ENCODE data around the gene ADORA1.

ADORA1 gene

GRCh38 chr1:203131548-203132200 is 4.1 kb downstream of the ADORA1 start:
- no peak overlapping the region for H3K4me3 ChIP-seq (ENCODE audit: low read depth, low read length)
- no peak for TF ChIP-seq CTCF (IDR thresholded peaks at IDR 0.05; ENCODE audit: control insufficient read depth, extremely low read depth, insufficient read depth)
- no peak for DNase-seq (ENCODE audit: low read depth)

GRCh38 chr1:203133970-203134725 is 6.6 kb downstream of the ADORA1 start:
- no peak for DNase-seq (ENCODE audit: low read depth)
- TF ChIP-seq CTCF (IDR thresholded peaks at IDR 0.05; ENCODE audit: control insufficient read depth, extremely low read depth, insufficient read depth) = no peak
- no peak overlapping the region for H3K4me3 ChIP-seq (ENCODE audit: low read depth, low read length)

GRCh38 chr1:203135636-203136305 is 8.2 kb downstream of the ADORA1 start:
- DNase-seq (ENCODE audit: low read depth) = no peak
- no peak for TF ChIP-seq CTCF (IDR thresholded peaks at IDR 0.05; ENCODE audit: control insufficient read depth, extremely low read depth, insufficient read depth)
- no peak overlapping the region for H3K4me3 ChIP-seq (ENCODE audit: low read depth, low read length)

- no peak overlapping the region for H3K4me3 ChIP-seq (ENCODE audit: low read depth, low read length)
- TF ChIP-seq CTCF (IDR thresholded peaks at IDR 0.05; ENCODE audit: control insufficient read depth, extremely low read depth, insufficient read depth) = no peak
- DNase-seq (ENCODE audit: low read depth) = no peak
These were observed 9.0 kb downstream of the ADORA1 start for GRCh38 chr1:203136409-203137042.

- H3K4me3 ChIP-seq (ENCODE audit: low read depth, low read length) = no peak overlapping the region
- no peak for TF ChIP-seq CTCF (IDR thresholded peaks at IDR 0.05; ENCODE audit: control insufficient read depth, extremely low read depth, insufficient read depth)
- DNase-seq (ENCODE audit: low read depth) = no peak
These were observed 9.8 kb downstream of the ADORA1 start for GRCh38 chr1:203137324-203137723.

- no peak for DNase-seq (ENCODE audit: low read depth)
- no peak overlapping the region for H3K4me3 ChIP-seq (ENCODE audit: low read depth, low read length)
- TF ChIP-seq CTCF (IDR thresholded peaks at IDR 0.05; ENCODE audit: control insufficient read depth, extremely low read depth, insufficient read depth) = no peak
These were observed 10.5 kb downstream of the ADORA1 start for GRCh38 chr1:203138066-203138465.
